Measurements from ENCODE around the gene STK4. TPM values are rescaled to one million over a fixed set of nuclear protein-coding genes. Genes with fewer than 3 reads are reported as not detected.

The STK4 gene
- total RNA-seq, 1 donor from 2014 or later = 17.7 TPM

DNA sequence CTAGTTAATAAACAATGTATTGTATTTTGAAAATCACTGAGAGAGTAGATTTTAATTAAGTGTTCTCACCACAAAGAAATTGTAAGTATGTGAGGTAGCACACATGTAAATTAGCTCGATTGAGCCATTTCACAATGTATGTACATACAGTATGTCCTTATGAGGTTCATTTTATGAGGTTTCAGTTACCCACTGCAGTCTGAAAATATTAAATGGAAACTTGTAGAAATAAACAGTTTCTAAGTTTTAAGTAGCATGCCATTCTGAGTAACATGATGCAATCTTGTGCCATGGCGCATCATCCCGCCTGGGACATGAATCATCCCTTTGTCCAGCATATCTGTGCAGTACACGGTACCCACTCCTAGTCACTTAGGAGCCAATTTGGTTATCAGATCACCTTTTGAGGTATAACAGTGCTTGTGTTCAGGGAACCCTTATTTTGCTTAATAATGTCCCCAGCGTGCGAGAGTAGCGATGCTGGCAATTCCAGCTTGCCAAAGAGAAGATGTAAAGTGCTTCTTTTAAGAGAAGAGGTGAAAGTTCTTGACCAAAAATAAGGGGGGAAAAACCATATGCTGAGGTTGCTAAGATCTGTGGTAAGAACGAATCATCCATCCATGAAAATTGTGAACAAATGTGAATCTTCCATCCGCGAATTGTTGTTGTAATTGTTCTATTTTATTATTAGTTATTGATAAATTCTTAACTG is 69.9 kb downstream of the STK4 start:
- H3K27me3 ChIP-seq (ENCODE audit: control insufficient read depth in 3 of 3, insufficient read depth in 3 of 3, low read length in 3 of 3) = no peaks in the 10 kb centered on the region
- no peaks in the 10 kb centered on the region for H3K9me3 ChIP-seq (ENCODE audit: control insufficient read depth in 3 of 3, low read length in 3 of 3)
- H3K27ac ChIP-seq (ENCODE audit: low read depth, low read length) = no peak overlapping the region
- H3K4me1 ChIP-seq (ENCODE audit: control insufficient read depth in 3 of 3, insufficient read depth in 3 of 3, low read length in 3 of 3) = peaks cover 4 to 15% (median 9%) of the 10 kb centered on the region in 3 donors
- H3K9ac ChIP-seq (ENCODE audit: low read depth in 1 of 3, low read length in 3 of 3) = no peak overlapping the region
- H3K4me3 ChIP-seq (ENCODE audit: low read length in 3 of 3) = no peak overlapping the region
- H3K36me3 ChIP-seq (ENCODE audit: control insufficient read depth in 3 of 3, insufficient read depth in 3 of 3, low read length in 3 of 3) = no peaks in the 10 kb centered on the region

DNA sequence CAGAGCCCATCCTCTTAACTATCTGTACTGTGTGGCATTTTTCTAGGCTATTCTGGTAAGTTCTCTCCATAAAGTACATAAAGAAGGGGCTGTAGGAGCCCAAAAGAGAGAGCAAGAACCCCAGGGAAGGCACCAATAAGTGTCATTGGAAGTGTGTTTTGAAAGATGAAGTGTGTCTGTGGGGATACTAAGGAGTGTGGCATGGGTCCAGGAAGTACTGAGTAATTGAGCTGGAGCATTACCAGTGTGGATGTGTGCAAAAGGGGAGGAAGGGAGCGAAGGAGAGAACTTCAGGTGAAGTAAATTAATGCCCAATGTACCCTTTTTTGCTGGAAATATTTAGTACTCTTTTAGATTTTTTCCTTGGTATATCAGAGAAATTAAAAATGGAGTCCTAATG is 70.7 kb downstream of the STK4 start:
- Histone ChIP-seq H3K4me1 (ENCODE audit: control insufficient read depth in 3 of 3, insufficient read depth in 3 of 3, low read length in 3 of 3) (peaks cover 4 to 15% (median 9%) of the 10 kb centered on the region in 3 donors), H3K27ac (ENCODE audit: low read depth, low read length) (no peak overlapping the region)

DNA sequence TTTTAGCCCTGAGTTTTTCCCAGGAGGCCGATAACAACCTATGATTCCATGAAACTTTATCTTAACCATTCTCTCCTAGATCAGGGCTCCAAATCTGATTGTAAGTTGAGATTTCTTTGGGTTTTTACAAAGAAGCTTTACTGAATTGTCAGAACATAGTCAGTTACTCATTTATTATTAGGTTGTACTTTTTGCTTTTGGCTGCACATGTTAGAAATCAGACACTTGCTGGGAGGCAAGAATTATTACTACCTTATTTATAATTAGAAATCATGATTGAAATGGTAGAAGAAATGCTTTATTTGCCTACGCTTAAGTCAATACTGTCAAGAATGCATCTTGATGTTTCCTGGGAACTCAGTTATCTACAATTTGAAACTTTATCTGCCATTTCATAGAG is 71.3 kb downstream of the STK4 start:
- H3K27me3 ChIP-seq (ENCODE audit: control insufficient read depth in 3 of 3, insufficient read depth in 3 of 3, low read length in 3 of 3) = no peaks in the 10 kb centered on the region
- no peak overlapping the region for H3K27ac ChIP-seq (ENCODE audit: low read depth, low read length)
- no peaks in the 10 kb centered on the region for H3K9me3 ChIP-seq (ENCODE audit: control insufficient read depth in 3 of 3, low read length in 3 of 3)
- no peak overlapping the region for H3K9ac ChIP-seq (ENCODE audit: low read depth in 1 of 3, low read length in 3 of 3)
- H3K36me3 ChIP-seq (ENCODE audit: control insufficient read depth in 3 of 3, insufficient read depth in 3 of 3, low read length in 3 of 3) = no peaks in the 10 kb centered on the region
- H3K4me1 ChIP-seq (ENCODE audit: control insufficient read depth in 3 of 3, insufficient read depth in 3 of 3, low read length in 3 of 3) = peaks cover 4 to 15% (median 9%) of the 10 kb centered on the region in 3 donors
- no peak overlapping the region for H3K4me3 ChIP-seq (ENCODE audit: low read length in 3 of 3)

More for the DNA sequence above, 70.7 kb downstream of the STK4 start:
- no peaks in the 10 kb centered on the region for H3K9me3 ChIP-seq (ENCODE audit: control insufficient read depth in 3 of 3, low read length in 3 of 3)
- H3K4me3 ChIP-seq (ENCODE audit: low read length in 3 of 3) = no peak overlapping the region
- no peaks in the 10 kb centered on the region for H3K36me3 ChIP-seq (ENCODE audit: control insufficient read depth in 3 of 3, insufficient read depth in 3 of 3, low read length in 3 of 3)
- no peaks in the 10 kb centered on the region for H3K27me3 ChIP-seq (ENCODE audit: control insufficient read depth in 3 of 3, insufficient read depth in 3 of 3, low read length in 3 of 3)
- no peak overlapping the region for H3K9ac ChIP-seq (ENCODE audit: low read depth in 1 of 3, low read length in 3 of 3)

DNA sequence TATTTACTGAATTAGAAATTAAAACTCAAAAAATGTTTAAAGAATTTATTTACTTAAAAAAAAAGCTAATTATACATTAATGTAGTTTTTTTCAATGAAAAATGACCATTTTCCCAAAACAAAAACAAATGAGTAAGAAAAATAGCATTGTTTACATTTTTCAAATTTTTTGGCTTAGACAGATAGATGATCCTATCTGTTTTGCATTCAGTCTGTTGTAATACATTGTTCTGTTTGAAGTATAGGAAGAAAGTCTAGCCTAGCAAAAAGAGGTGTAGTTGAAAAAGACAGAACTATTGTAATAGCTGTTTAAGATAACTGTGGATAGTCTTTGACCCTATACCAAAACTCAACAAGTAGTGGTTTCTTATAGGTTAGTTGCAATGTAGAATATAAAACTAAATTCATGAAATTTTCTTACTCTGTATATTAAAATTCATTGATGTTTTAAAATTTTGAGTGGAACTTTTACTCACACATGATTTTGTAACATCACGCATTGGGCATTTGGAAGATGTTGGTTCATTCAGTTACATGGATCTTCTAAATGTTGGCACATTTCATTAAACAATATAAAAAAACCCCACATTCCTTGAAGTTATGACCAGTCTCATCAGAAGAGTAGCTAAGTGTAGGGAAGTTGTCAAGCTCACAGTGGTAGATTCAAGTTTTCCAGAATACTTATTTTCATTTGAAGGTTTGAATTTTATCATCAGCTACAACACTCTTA is 72.6 kb downstream of the STK4 start:
- H3K9me3 ChIP-seq (ENCODE audit: control insufficient read depth in 3 of 3, low read length in 3 of 3) = no peaks in the 10 kb centered on the region
- H3K27me3 ChIP-seq (ENCODE audit: control insufficient read depth in 3 of 3, insufficient read depth in 3 of 3, low read length in 3 of 3) = no peaks in the 10 kb centered on the region
- H3K36me3 ChIP-seq (ENCODE audit: control insufficient read depth in 3 of 3, insufficient read depth in 3 of 3, low read length in 3 of 3) = no peaks in the 10 kb centered on the region
- no peak overlapping the region for H3K27ac ChIP-seq (ENCODE audit: low read depth, low read length)
- no peak overlapping the region for H3K4me3 ChIP-seq (ENCODE audit: low read length in 3 of 3)
- no peak overlapping the region for H3K9ac ChIP-seq (ENCODE audit: low read depth in 1 of 3, low read length in 3 of 3)
- H3K4me1 ChIP-seq (ENCODE audit: control insufficient read depth in 3 of 3, insufficient read depth in 3 of 3, low read length in 3 of 3) = peaks cover 4 to 15% (median 9%) of the 10 kb centered on the region in 3 donors

DNA sequence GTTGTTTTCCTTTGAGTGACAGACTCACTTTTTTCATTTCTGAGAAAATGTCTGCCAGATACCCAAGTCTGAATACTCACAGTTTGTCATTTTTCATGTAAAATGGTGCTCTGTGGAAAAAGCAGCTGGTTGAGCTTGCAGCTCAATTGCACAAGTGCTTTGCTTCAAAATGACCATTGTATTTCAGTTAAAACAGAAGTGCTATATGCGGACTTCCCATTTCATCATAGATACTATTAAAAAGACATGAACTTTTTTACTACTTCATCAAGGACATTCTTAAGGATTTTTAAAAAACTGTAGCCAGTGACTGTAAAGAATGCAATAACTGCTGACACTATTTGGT is 73.1 kb downstream of the STK4 start:
- H3K4me1 ChIP-seq (ENCODE audit: control insufficient read depth in 3 of 3, insufficient read depth in 3 of 3, low read length in 3 of 3) = peaks cover 4 to 15% (median 9%) of the 10 kb centered on the region in 3 donors
- no peaks in the 10 kb centered on the region for H3K36me3 ChIP-seq (ENCODE audit: control insufficient read depth in 3 of 3, insufficient read depth in 3 of 3, low read length in 3 of 3)
- no peak overlapping the region for H3K9ac ChIP-seq (ENCODE audit: low read depth in 1 of 3, low read length in 3 of 3)
- no peak overlapping the region for H3K27ac ChIP-seq (ENCODE audit: low read depth, low read length)
- H3K4me3 ChIP-seq (ENCODE audit: low read length in 3 of 3) = no peak overlapping the region
- H3K27me3 ChIP-seq (ENCODE audit: control insufficient read depth in 3 of 3, insufficient read depth in 3 of 3, low read length in 3 of 3) = no peaks in the 10 kb centered on the region
- no peaks in the 10 kb centered on the region for H3K9me3 ChIP-seq (ENCODE audit: control insufficient read depth in 3 of 3, low read length in 3 of 3)

DNA sequence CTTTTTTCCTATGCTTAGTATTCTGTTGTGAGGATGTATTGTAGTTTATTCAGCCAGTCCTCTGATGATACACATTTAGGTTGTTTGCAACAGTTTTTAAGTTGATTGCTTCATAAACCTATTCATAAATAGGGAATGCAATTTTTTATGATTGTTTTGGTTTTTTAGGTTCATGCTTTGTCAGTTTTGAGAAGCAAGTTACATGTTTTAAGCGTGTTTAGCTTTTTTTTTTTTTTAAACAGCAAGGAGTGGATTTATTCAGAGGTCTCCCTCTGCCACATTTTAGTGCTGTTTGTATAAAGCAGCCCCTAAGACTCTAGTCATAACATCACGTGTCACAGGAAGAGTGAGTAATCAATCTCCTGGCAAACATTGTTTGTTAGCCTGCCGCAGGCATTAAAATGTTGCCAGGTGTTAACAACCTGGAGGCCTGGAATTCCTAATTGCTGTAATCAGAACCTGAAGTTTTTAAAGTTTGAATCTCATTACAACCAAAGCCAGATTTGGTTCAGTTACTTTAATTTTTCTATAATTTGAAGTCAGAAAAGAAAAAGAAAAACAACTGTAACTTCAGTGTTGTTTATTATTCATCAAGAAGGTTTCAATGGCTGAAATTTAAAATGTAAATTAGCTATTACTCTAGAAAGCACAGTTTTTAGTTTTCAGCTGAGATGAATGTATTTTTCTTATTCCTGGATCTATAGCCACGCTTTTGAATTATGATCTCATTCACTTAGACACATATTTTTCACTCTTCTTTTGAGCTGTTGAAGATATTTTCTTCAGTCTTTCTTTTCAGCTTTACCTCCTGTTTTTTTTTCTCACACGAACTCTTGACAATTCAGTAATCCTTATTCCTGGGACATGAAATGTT is 75.4 kb downstream of the STK4 start:
- no peaks in the 10 kb centered on the region for H3K36me3 ChIP-seq (ENCODE audit: control insufficient read depth in 3 of 3, insufficient read depth in 3 of 3, low read length in 3 of 3)
- H3K9me3 ChIP-seq (ENCODE audit: control insufficient read depth in 3 of 3, low read length in 3 of 3) = no peaks in the 10 kb centered on the region
- H3K27me3 ChIP-seq (ENCODE audit: control insufficient read depth in 3 of 3, insufficient read depth in 3 of 3, low read length in 3 of 3) = no peaks in the 10 kb centered on the region
- H3K9ac ChIP-seq (ENCODE audit: low read depth in 1 of 3, low read length in 3 of 3) = no peak overlapping the region
- no peak overlapping the region for H3K4me3 ChIP-seq (ENCODE audit: low read length in 3 of 3)
- H3K27ac ChIP-seq (ENCODE audit: low read depth, low read length) = no peak overlapping the region
- peaks cover 4 to 12% (median 9%) of the 10 kb centered on the region in 3 donors for H3K4me1 ChIP-seq (ENCODE audit: control insufficient read depth in 3 of 3, insufficient read depth in 3 of 3, low read length in 3 of 3)

DNA sequence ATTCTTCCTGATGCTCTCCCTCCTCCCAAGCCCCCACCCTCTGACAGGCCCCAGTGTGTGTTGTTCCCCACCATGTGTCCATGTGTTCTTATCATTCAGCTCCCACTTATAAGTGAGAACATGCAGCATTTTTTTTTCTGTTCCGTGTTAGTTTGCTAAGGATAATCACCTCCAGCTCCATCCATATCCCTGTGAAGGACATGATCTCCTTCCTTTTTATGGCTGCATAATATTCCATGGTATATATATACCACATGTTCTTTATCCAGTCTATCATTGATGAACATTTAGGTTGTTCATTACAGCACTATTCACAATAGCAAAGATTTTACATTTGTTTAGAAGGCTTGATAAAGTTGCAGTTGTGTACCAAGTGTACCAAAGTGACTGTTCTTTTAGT is 76.7 kb downstream of the STK4 start:
- Histone ChIP-seq H3K9me3 (ENCODE audit: control insufficient read depth in 3 of 3, low read length in 3 of 3) (no peaks in the 10 kb centered on the region), H3K36me3 (ENCODE audit: control insufficient read depth in 3 of 3, insufficient read depth in 3 of 3, low read length in 3 of 3) (no peaks in the 10 kb centered on the region), H3K27ac (ENCODE audit: low read depth, low read length) (no peak overlapping the region), H3K4me3 (ENCODE audit: low read length in 3 of 3) (no peak overlapping the region), H3K27me3 (ENCODE audit: control insufficient read depth in 3 of 3, insufficient read depth in 3 of 3, low read length in 3 of 3) (no peaks in the 10 kb centered on the region), H3K9ac (ENCODE audit: low read depth in 1 of 3, low read length in 3 of 3) (no peak overlapping the region), H3K4me1 (ENCODE audit: control insufficient read depth in 3 of 3, insufficient read depth in 3 of 3, low read length in 3 of 3) (peaks cover 0 to under 1% (median 0%) of the 10 kb centered on the region in 3 donors)

DNA sequence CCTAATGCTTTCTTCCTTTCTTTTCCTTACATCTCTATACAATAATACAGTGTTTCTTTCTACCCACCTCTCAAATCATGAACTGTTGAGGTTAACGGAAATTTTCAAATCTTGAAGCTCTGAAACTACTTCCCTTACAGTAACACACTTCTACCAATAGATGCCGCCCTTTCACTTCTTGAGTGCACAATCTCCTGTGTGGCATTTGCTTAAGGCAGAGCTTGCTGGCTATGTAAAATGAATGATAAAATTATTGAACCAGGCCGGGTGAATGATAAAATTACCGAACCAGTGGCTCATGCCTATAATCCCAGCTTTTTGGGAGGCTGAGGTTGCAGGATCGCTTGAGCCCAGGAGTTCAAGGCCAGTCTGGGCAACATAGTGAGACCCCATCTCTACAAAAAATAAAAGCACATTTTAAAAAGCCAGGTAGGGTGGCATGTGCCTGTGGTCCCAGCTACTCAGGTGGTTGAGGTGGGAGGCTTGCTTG is 77.8 kb downstream of the STK4 start:
- Histone ChIP-seq H3K27ac (ENCODE audit: low read depth, low read length) (no peak overlapping the region), H3K36me3 (ENCODE audit: control insufficient read depth in 3 of 3, insufficient read depth in 3 of 3, low read length in 3 of 3) (no peaks in the 10 kb centered on the region), H3K9ac (ENCODE audit: low read depth in 1 of 3, low read length in 3 of 3) (no peak overlapping the region)

DNA sequence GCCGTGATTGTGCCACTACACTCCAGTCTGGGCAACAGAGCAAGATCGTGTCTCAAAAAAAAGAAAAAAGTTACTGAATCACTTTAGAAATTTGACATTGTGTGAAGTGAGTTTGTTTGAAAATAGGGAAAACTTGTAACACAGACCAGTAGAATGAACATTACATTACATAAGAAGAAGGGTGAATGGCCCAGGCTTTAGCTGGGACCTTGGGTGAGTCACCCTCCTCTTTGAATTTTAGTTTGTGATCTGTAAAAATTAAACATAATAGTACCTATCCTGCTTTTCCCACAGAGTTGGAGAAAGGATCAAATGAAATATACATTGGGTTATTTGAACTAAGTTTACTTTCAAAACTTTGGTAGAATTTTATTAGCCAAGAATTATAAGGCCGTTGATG is 78.3 kb downstream of the STK4 start:
- no peak overlapping the region for H3K4me3 ChIP-seq (ENCODE audit: low read length in 3 of 3)
- no peaks in the 10 kb centered on the region for H3K4me1 ChIP-seq (ENCODE audit: control insufficient read depth in 3 of 3, insufficient read depth in 3 of 3, low read length in 3 of 3)
- H3K27me3 ChIP-seq (ENCODE audit: control insufficient read depth in 3 of 3, insufficient read depth in 3 of 3, low read length in 3 of 3) = no peaks in the 10 kb centered on the region
- no peaks in the 10 kb centered on the region for H3K9me3 ChIP-seq (ENCODE audit: control insufficient read depth in 3 of 3, low read length in 3 of 3)
- no peak overlapping the region for H3K9ac ChIP-seq (ENCODE audit: low read depth in 1 of 3, low read length in 3 of 3)
- no peaks in the 10 kb centered on the region for H3K36me3 ChIP-seq (ENCODE audit: control insufficient read depth in 3 of 3, insufficient read depth in 3 of 3, low read length in 3 of 3)
- no peak overlapping the region for H3K27ac ChIP-seq (ENCODE audit: low read depth, low read length)

More for the DNA sequence above, 77.8 kb downstream of the STK4 start:
- Histone ChIP-seq H3K9me3 (ENCODE audit: control insufficient read depth in 3 of 3, low read length in 3 of 3) (no peaks in the 10 kb centered on the region), H3K4me3 (ENCODE audit: low read length in 3 of 3) (no peak overlapping the region), H3K27me3 (ENCODE audit: control insufficient read depth in 3 of 3, insufficient read depth in 3 of 3, low read length in 3 of 3) (no peaks in the 10 kb centered on the region), H3K4me1 (ENCODE audit: control insufficient read depth in 3 of 3, insufficient read depth in 3 of 3, low read length in 3 of 3) (no peaks in the 10 kb centered on the region)

Data from skeletal muscle tissue (tissue), 4 donors.